ENCODE measurements around the gene MKKS. TPM values are rescaled to one million over a fixed set of nuclear protein-coding genes. Genes with fewer than 3 reads are reported as not detected.

MKKS gene
- total RNA-seq, 1 experiment from 2014 or later: 19.9 TPM

DNA sequence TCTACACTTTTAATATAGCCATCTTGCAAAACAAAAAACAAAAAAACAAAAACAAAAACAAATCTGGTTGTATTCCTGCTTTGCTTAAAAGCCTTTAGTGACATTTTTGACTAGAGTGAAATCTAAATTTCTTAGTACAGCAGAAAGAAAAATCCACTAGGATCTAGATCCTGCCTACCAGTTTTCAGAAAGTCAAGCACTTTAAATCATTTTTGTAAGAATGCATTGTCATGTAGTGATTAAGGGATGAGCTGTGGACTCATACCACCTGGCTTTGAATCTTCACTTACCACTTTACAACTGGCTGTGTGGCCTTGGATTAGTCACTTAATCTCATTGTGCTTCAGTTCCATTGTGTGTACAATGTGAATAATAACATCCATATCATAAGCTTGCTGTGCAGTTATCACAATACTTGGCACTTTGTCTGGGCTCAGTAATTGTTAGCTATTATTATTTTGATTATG lies 4.0 kb downstream of the MKKS start:
- Histone ChIP-seq H3K27me3 (ENCODE audit: insufficient read depth, low read length) (no peaks in the 10 kb centered on the region), H3K4me1 (ENCODE audit: control insufficient read depth in 1 of 2, insufficient read depth in 2 of 2, low read length in 2 of 2) (peaks cover 3 to 25% of the 10 kb centered on the region in 2 experiments; a peak in 3 of 4 replicates), H3K36me3 (ENCODE audit: control insufficient read depth in 1 of 2, insufficient read depth in 2 of 2, low read length in 2 of 2) (no peaks in the 10 kb centered on the region; a peak in 1 of 4 replicates), H3K4me2 (ENCODE audit: low read length) (no peak overlapping the region), H4K20me1 (ENCODE audit: insufficient read depth) (no peaks in the 10 kb centered on the region), H3K27ac (ENCODE audit: low read depth, low read length) (no peak overlapping the region), H3K79me2 (ENCODE audit: insufficient read depth, low read length) (peaks cover 89% of the 10 kb centered on the region), H3K9me2 (ENCODE audit: insufficient read depth) (no peaks in the 10 kb centered on the region), H2AFZ (ENCODE audit: low read depth, low read length, poor library complexity, severe bottlenecking) (no peak overlapping the region), H3K4me3 (replicated peaks in 1 of 2; ENCODE audit: low read depth in 1 of 2, low read length in 2 of 2) (no peak overlapping the region), H3K9ac (ENCODE audit: low read length) (no peak overlapping the region), H3K9me3 (ENCODE audit: control insufficient read depth in 1 of 2, insufficient read depth in 1 of 2, low read depth in 1 of 2, low read length in 2 of 2) (no peaks in the 10 kb centered on the region)
- ATAC-seq (no peak), DNase-seq (ENCODE audit: low read depth, low spot score) (no peak)
- TF ChIP-seq EZH2 (IDR thresholded peaks at IDR 0.05) (no peak), ZFX (IDR thresholded peaks at IDR 0.05) (no peak), EZH2phosphoT487 (IDR thresholded peaks at IDR 0.05; ENCODE audit: borderline replicate concordance) (no peak), SP1 (IDR thresholded peaks at IDR 0.05; ENCODE audit: low read depth) (no peak)
- TF ChIP-seq, protein P1, sequence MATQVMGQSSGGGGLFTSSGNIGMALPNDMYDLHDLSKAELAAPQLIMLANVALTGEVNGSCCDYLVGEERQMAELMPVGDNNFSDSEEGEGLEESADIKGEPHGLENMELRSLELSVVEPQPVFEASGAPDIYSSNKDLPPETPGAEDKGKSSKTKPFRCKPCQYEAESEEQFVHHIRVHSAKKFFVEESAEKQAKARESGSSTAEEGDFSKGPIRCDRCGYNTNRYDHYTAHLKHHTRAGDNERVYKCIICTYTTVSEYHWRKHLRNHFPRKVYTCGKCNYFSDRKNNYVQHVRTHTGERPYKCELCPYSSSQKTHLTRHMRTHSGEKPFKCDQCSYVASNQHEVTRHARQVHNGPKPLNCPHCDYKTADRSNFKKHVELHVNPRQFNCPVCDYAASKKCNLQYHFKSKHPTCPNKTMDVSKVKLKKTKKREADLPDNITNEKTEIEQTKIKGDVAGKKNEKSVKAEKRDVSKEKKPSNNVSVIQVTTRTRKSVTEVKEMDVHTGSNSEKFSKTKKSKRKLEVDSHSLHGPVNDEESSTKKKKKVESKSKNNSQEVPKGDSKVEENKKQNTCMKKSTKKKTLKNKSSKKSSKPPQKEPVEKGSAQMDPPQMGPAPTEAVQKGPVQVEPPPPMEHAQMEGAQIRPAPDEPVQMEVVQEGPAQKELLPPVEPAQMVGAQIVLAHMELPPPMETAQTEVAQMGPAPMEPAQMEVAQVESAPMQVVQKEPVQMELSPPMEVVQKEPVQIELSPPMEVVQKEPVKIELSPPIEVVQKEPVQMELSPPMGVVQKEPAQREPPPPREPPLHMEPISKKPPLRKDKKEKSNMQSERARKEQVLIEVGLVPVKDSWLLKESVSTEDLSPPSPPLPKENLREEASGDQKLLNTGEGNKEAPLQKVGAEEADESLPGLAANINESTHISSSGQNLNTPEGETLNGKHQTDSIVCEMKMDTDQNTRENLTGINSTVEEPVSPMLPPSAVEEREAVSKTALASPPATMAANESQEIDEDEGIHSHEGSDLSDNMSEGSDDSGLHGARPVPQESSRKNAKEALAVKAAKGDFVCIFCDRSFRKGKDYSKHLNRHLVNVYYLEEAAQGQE (IDR thresholded peaks at IDR 0.05; ENCODE audit: low read depth): no peak
- CTCF ChIA-PET: interaction anchor here (1.4 kb wide), 1 partner anchor 107 kb away, joined by 3 read pairs; no protein-coding TSS in a partner anchor
- no TSS peak for BruUV-seq (replicated peaks)
- POLR2A ChIA-PET: no interaction called here
- RAD21 ChIA-PET (ENCODE audit: low non-redundant PET in 1 of 2, low total read pairs in 2 of 2, uncharacterized antibody in 2 of 2, unreplicated experiment in 2 of 2): no interaction called here
- intact Hi-C loops (cut with micrococcal nuclease): loop anchor here (5.0 to 10.0 kb wide), 4 partner anchors 245 to 1115 kb away; partner anchors contain the start of gene JAG1

Measured in HCT116 (cell line).